ENCODE results near the gene RIBC2.

GRCh38 chr22:45418770-45419138 is 5.3 kb downstream of the RIBC2 start:
- TF ChIP-seq CTCF (conservative IDR thresholded peaks at IDR 0.05; ENCODE audit: low read length) (no peak), EZH2phosphoT487 (IDR thresholded peaks at IDR 0.05; ENCODE audit: borderline replicate concordance) (no peak)

Measured in Loucy (cell line).